NCI-H748 (cell line): ENCODE measurements around the gene COX7A2.

Source experiments
- DNase-seq: peaks from one replicate; lab custom pipeline; 2025; ENCODE audit not compliant: unreplicated experiment; lab: John Stamatoyannopoulos, UW

COX7A2 gene

GRCh38 chr6:75222261-75222660 lies 21.3 kb downstream of the COX7A2 start:
- DNase-seq, result no peak

GRCh38 chr6:75221116-75221515 lies 22.5 kb downstream of the COX7A2 start:
- DNase-seq, result no peak

GRCh38 chr6:75220357-75220756 lies 23.2 kb downstream of the COX7A2 start:
- no peak for DNase-seq

GRCh38 chr6:75219263-75219662 lies 24.3 kb downstream of the COX7A2 start:
- no peak for DNase-seq

GRCh38 chr6:75217193-75217592 lies 26.4 kb downstream of the COX7A2 start:
- no peak for DNase-seq

GRCh38 chr6:75215291-75215690 lies 28.3 kb downstream of the COX7A2 start:
- no peak for DNase-seq

- DNase-seq, result no peak
These were observed 29.9 kb downstream of the COX7A2 start for GRCh38 chr6:75213732-75214131.

GRCh38 chr6:75213112-75213511 lies 30.5 kb downstream of the COX7A2 start:
- DNase-seq, result no peak

- DNase-seq, result no peak
These were observed 31.5 kb downstream of the COX7A2 start for GRCh38 chr6:75211920-75212590.

GRCh38 chr6:75210885-75211739 lies 32.5 kb downstream of the COX7A2 start:
- peak; percentile 68 for DNase-seq

GRCh38 chr6:75209184-75209723 lies 34.3 kb downstream of the COX7A2 start:
- no peak for DNase-seq

GRCh38 chr6:75208298-75209183 lies 35.1 kb downstream of the COX7A2 start:
- peak; percentile 74 for DNase-seq

- DNase-seq, result no peak
These were observed 36.8 kb downstream of the COX7A2 start for GRCh38 chr6:75206576-75207342.

- peak; percentile 78 for DNase-seq
These were observed 37.6 kb downstream of the COX7A2 start, which contains the start of gene COL12A1 for GRCh38 chr6:75205776-75206575. Gene COL12A1 (minus strand): TSS chr6:75206053. CDS start chr6:75202792, 3,261 bp downstream.

GRCh38 chr6:75204959-75205775 lies 38.4 kb downstream of the COX7A2 start:
- DNase-seq, result peak; percentile 43

- peak; percentile 69 for DNase-seq
These were observed 39.2 kb downstream of the COX7A2 start for GRCh38 chr6:75204217-75204958.

GRCh38 chr6:75203721-75204120 lies 39.9 kb downstream of the COX7A2 start:
- DNase-seq, result no peak

- no peak for DNase-seq
These were observed 40.9 kb downstream of the COX7A2 start for GRCh38 chr6:75202676-75203131.
